Measurements from ENCODE around the gene CCDC40. TPM values are rescaled to one million over a fixed set of nuclear protein-coding genes. Genes with fewer than 3 reads are reported as not detected.

Gene CCDC40
- total and polyA plus RNA-seq, 2 of the 13 experiments (the other 11 are each of a cell fraction or from before 2014, with no cell fraction given), result 4.1 to 5.5 TPM

- peak; percentile 99 for TF ChIP-seq MAZ (IDR thresholded peaks at IDR 0.05; ENCODE audit: borderline replicate concordance, low read depth, low read length)
- TF ChIP-seq MAZ (CRISPR knock-in tag; IDR thresholded peaks at IDR 0.05; ENCODE audit: low read depth), result peak; percentile 99
- peak; percentile 28; the same call in 1 of the 2 replicates for TF ChIP-seq ZNF33A (CRISPR knock-in tag; IDR thresholded peaks at IDR 0.05; ENCODE audit: borderline replicate concordance)
- peak; percentile 96; the same call in 1 of the 2 replicates for TF ChIP-seq FOXK1 (CRISPR knock-in tag; IDR thresholded peaks at IDR 0.05; ENCODE audit: borderline replicate concordance, low read depth)
- peak; percentile 93 for TF ChIP-seq MEIS1 (CRISPR knock-in tag; IDR thresholded peaks at IDR 0.05; ENCODE audit: borderline replicate concordance)
- no peak for TF ChIP-seq SP2 (CRISPR knock-in tag; IDR thresholded peaks at IDR 0.05)
- peak; percentile 94 for TF ChIP-seq SIX4 (CRISPR knock-in tag; IDR thresholded peaks at IDR 0.05)
- peak; percentile 90 for TF ChIP-seq ATF7 (IDR thresholded peaks at IDR 0.05)
- TF ChIP-seq ATF7 (CRISPR knock-in tag; IDR thresholded peaks at IDR 0.05), result peak; percentile 99
- TF ChIP-seq ZNF430 (CRISPR knock-in tag; IDR thresholded peaks at IDR 0.05), result peak; percentile 99
- peak; percentile 92 for TF ChIP-seq SKI (IDR thresholded peaks at IDR 0.05; ENCODE audit: partially characterized antibody)
- no peak for TF ChIP-seq SRSF9 (IDR thresholded peaks at IDR 0.05; ENCODE audit: borderline replicate concordance, insufficient read depth, low read depth, low read length, poor library complexity, severe bottlenecking)
- TF ChIP-seq, protein P1, sequence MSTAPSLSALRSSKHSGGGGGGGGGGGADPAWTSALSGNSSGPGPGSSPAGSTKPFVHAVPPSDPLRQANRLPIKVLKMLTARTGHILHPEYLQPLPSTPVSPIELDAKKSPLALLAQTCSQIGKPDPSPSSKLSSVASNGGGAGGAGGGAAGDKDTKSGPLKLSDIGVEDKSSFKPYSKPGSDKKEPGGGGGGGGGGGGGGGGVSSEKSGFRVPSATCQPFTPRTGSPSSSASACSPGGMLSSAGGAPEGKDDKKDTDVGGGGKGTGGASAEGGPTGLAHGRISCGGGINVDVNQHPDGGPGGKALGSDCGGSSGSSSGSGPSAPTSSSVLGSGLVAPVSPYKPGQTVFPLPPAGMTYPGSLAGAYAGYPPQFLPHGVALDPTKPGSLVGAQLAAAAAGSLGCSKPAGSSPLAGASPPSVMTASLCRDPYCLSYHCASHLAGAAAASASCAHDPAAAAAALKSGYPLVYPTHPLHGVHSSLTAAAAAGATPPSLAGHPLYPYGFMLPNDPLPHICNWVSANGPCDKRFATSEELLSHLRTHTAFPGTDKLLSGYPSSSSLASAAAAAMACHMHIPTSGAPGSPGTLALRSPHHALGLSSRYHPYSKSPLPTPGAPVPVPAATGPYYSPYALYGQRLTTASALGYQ (CRISPR knock-in tag; IDR thresholded peaks at IDR 0.05), result peak; percentile 98
- peak; percentile 87 for TF ChIP-seq ZNF839 (CRISPR knock-in tag; IDR thresholded peaks at IDR 0.05; ENCODE audit: borderline replicate concordance)
- no peak for TF ChIP-seq ZNF256 (CRISPR knock-in tag; conservative IDR thresholded peaks at IDR 0.05)
- TF ChIP-seq, protein P2, sequence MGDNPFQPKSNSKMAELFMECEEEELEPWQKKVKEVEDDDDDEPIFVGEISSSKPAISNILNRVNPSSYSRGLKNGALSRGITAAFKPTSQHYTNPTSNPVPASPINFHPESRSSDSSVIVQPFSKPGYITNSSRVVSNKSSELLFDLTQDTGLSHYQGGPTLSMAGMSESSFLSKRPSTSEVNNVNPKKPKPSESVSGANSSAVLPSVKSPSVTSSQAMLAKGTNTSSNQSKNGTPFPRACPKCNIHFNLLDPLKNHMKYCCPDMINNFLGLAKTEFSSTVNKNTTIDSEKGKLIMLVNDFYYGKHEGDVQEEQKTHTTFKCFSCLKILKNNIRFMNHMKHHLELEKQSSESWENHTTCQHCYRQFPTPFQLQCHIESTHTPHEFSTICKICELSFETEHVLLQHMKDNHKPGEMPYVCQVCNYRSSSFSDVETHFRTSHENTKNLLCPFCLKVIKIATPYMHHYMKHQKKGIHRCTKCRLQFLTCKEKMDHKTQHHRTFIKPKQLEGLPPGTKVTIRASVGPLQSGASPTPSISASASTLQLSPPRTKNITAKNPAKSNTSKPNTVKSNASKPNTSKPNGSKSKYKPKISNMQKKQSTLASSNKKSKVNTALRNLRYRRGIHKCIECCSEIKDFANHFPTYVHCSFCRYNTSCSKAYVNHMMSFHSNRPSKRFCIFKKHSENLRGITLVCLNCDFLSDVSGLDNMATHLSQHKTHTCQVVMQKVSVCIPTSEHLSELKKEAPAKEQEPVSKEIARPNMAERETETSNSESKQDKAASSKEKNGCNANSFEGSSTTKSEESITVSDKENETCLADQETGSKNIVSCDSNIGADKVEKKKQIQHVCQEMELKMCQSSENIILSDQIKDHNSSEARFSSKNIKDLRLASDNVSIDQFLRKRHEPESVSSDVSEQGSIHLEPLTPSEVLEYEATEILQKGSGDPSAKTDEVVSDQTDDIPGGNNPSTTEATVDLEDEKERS (CRISPR knock-in tag; IDR thresholded peaks at IDR 0.05), result peak; percentile 96
- TF ChIP-seq REXO4 (CRISPR knock-in tag; IDR thresholded peaks at IDR 0.05; ENCODE audit: borderline replicate concordance), result no peak
- TF ChIP-seq, protein P3, sequence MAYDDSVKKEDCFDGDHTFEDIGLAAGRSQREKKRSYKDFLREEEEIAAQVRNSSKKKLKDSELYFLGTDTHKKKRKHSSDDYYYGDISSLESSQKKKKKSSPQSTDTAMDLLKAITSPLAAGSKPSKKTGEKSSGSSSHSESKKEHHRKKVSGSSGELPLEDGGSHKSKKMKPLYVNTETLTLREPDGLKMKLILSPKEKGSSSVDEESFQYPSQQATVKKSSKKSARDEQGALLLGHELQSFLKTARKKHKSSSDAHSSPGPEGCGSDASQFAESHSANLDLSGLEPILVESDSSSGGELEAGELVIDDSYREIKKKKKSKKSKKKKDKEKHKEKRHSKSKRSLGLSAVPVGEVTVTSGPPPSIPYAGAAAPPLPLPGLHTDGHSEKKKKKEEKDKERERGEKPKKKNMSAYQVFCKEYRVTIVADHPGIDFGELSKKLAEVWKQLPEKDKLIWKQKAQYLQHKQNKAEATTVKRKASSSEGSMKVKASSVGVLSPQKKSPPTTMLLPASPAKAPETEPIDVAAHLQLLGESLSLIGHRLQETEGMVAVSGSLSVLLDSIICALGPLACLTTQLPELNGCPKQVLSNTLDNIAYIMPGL (CRISPR knock-in tag; IDR thresholded peaks at IDR 0.05; ENCODE audit: borderline replicate concordance in 1 of 2, low read depth in 1 of 2), result peak; percentile 80 to 83; a peak in 3 of 4 replicates
- peak; percentile 99 for TF ChIP-seq GATAD2A (CRISPR knock-in tag; IDR thresholded peaks at IDR 0.05)
- TF ChIP-seq RBFOX2 (IDR thresholded peaks at IDR 0.05; ENCODE audit: low read depth, low read length), result peak; percentile 73; the same call in 1 of the 2 replicates
- TF ChIP-seq, protein P4, sequence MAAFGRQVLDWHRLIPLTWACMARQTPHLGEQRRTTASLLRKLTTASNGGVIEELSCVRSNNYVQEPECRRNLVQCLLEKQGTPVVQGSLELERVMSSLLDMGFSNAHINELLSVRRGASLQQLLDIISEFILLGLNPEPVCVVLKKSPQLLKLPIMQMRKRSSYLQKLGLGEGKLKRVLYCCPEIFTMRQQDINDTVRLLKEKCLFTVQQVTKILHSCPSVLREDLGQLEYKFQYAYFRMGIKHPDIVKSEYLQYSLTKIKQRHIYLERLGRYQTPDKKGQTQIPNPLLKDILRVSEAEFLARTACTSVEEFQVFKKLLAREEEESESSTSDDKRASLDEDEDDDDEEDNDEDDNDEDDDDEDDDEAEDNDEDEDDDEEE (CRISPR knock-in tag; IDR thresholded peaks at IDR 0.05), result no peak
Observed at GRCh38 chr17:79993390-79994227, 42.8 kb upstream of the CCDC40 start (continued).
